ENCODE results near the gene GREB1L.

DNA sequence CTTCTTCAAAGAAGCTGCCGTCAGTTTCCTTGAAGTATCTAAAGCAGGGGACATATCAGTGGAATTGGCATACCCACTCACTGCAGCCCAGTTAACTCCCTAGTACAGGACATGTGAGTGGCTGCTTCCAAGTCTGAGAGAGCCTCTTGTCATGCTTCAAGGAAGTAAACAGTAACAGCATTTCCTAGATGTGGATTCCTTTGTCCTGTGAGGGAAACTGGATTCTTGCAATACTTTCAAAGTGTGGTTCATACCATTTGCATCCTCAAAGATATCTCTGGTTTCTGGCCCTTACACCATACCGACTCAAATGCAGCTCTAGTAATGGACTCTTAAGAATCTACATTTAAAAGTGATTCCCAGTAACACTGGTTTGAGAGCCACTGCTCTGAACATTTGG, 271.3 kb downstream of the GREB1L start:
- TF ChIP-seq, protein P1, sequence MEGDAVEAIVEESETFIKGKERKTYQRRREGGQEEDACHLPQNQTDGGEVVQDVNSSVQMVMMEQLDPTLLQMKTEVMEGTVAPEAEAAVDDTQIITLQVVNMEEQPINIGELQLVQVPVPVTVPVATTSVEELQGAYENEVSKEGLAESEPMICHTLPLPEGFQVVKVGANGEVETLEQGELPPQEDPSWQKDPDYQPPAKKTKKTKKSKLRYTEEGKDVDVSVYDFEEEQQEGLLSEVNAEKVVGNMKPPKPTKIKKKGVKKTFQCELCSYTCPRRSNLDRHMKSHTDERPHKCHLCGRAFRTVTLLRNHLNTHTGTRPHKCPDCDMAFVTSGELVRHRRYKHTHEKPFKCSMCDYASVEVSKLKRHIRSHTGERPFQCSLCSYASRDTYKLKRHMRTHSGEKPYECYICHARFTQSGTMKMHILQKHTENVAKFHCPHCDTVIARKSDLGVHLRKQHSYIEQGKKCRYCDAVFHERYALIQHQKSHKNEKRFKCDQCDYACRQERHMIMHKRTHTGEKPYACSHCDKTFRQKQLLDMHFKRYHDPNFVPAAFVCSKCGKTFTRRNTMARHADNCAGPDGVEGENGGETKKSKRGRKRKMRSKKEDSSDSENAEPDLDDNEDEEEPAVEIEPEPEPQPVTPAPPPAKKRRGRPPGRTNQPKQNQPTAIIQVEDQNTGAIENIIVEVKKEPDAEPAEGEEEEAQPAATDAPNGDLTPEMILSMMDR (IDR thresholded peaks at IDR 0.05) = no peak
- no peak for TF ChIP-seq POLR2A (IDR thresholded peaks at IDR 0.05)

Measured in adrenal gland (tissue), 5 donors.